CD4-positive, alpha-beta T cell treated with Interleukin-4 for 4 hours (primary cell): ENCODE measurements around the gene ATG2A.

Source experiments
- DNase-seq: peaks from one replicate; pipeline ENCODE4 v3.0.0-alpha.2; 2020

Gene ATG2A

DNA sequence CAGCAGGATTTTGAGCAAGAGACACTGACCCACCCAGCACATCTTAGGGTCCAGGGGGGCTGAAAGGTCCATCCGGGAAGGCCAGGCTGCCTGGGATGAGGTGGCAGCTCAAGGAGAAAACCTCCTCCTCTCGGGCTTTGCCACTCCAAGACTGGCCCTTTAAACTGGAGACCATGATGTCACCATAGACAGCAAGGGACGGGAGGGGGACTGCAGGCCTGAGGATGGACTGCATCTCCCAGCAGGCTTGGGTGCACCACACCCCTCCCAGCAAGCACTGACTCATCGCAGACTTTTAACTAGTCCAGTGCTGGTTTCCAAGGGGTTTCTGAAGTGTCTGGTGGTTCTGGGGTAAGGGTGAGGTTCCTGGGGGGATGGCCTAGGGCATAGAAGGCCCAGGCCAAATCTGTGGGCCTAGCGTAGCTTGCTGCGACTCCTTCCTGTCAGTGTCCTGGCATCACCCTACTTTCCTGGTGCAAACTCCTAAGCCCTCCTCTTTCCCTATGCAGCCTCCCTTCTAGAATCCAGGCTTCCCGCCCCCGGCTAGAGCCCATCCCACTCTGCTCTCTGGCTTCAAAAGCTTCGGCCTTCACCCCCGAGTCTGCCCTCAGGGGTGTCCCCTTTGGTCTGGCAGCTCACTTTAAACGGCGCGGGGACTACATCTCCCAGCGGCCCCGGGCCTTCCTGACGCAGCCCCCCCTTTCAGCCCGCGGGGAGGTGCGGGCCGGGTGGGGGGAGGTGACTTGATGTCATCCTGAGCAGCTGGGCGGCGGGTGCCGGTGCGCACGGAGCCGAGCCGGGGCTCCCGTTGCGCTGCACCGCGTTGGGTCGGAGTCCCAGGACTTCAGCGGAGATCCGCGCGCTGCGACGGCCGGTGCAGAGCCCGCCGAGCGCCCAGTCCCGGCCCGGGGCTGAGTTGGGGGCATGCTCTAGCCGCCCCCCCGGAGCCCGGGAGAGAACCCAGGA lies 7.2 kb upstream of the ATG2A start, which contains the start of gene PPP2R5B:
TSS of gene PPP2R5B (plus strand) at position 746 of the 966 bp plus-strand sequence. CDS start 1,046 bp downstream, outside the sequence.
- DNase-seq = peak; percentile 92

DNA sequence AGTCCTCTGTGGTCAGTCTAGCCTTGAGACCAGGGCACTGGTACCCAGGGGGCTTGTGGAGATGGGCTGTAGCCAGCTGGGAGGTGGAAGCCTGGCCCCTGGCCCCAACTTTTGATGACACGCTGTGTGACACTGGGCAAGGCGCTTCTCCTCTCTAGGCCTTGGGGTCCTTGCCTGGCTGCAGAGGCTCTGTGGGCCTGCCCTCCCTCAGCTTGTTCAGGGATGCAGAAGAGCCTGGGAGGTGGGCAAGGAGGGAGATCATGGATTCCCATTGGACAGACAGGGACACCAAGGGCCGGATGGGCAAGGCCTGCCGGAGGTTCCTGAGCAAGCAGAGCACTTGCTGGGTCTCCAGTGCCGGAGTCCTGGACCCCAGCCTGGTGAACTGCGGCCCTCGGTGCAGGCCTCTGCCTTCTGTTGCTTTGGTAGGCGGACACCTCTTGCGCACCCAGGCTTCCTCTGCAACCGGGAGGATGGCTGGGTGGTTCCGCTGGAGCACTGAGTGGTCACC lies 6.2 kb upstream of the ATG2A start:
- DNase-seq = no peak

DNA sequence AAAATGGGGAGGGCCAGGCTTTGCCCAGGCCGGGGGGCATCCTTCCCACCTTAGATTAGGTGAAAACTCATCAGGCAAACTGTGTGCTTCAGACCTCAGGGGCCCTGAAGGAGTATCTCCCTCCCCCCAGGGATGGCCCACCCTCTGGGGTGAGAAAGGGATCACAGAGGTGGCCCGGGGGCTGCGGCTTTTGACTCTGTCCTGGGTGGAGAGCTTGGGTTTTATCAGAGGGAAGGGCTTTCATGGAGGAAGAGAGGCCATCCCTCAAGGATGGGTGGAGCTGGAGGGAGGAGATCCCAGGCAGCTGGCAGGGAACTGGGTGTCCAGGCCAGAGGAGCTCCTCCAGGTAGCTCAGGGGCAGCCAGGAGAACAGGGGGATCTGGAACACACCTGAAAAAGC lies 4.4 kb upstream of the ATG2A start:
- DNase-seq = no peak

DNA sequence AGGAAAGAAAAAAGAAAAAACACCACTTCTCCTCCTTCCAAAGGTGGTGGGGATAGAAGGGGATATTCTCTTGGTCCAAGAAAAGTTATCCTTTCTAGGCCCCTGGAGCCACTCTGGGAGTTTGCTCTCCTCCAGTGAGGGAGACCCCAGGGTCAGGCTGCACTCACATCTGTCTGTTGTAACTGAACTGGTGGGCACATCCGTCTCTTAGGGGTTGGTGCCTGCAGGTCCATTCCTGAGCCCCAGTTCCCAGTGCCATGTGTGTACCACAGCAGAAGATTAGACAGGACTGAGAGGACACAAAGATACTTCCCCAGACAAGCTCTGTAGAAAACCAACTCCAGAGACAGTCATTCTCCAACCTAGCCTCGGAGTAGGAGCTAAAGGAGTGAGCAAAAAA lies 3.1 kb upstream of the ATG2A start:
- no peak for DNase-seq

DNA sequence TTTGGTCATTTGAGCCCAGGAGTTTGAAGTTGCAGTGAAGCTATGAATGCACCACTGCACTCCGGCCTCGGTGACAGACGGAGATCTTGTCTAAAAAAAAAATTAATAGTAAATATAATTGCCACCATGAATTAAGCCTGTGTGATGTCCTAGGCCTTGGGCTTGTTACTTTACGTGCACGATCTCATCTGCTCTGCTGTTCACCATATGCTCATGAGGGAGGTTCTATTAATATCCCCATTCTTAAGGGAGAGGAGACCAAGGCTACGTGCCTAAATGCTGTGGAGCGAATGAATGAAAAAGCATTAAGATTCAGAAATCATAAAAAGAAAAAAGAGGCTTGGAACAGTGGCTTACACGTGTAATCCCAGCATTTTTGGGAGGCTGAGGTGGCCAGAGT lies 2.6 kb upstream of the ATG2A start:
- no peak for DNase-seq

DNA sequence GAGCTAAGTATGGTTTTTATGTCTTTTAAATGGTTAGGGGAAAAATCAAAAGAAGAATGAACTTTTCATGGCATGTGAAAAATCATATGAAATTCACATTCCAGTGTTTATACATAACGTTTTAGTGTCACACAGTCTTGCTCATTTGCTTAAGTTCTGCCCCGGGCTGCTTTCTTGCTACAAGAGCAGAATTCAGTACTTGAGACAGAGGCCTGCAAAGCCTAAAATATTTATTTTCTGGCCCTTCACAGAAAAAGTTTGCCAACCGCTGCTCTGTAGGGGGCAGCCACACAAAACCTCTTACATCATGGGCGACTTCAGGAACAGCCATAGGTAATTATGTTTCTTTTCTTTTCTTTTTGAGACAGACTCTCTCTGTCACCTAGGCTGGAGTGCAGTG lies 1.0 kb upstream of the ATG2A start:
- DNase-seq = no peak

DNA sequence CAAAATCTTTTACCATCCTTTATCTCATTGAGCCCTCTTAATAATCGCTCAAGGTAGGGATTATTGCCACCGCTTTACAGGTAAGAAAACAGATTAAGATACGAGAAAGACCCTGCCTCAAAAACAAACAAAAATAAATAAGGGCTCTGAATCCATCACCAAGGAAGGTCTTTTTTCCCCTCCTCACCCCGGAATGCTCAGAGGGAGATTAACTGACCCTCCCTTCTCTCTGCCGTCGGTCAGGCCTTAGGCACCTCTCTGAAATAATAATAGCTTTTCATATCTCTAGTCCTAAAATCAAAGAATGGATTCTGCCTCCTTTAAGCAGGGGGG lies 620 bp upstream of the ATG2A start:
- DNase-seq = no peak

DNA sequence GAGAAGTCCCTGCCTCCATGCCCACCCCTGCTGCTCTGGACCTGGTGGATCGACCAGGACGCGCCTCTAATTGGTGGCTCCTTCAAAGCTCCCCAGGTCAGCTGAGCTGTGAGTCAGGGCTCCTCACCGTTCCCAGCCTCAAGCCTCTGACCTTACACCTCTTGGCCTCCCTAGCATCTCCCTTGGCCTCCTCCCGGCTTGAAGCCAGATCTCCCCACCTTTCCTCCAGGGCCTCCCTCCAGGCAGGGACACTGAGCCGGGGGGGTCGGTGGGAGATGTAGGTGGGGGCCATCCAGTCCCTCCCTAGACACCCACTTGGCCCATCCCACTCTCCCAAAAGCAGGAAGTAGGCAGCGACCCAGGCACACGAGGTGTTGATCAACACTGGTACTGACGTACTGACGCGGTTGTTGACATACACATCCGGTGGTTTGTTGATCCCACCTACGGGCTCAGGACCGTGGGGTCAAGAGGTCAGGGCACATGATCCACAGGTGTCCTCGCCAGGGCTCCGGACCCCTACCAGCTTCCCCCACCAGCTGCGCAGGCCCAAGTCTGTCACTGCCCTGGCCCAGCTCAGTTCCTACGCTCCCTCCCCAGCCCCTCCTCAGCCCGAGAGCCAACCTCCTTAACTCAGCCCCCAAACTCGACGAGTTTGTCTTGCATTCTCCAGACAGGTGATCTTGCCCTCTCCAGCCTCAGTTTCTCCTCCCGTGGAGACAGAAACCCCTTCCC lies 802 bp downstream of the ATG2A start:
- peak; percentile 46 for DNase-seq

DNA sequence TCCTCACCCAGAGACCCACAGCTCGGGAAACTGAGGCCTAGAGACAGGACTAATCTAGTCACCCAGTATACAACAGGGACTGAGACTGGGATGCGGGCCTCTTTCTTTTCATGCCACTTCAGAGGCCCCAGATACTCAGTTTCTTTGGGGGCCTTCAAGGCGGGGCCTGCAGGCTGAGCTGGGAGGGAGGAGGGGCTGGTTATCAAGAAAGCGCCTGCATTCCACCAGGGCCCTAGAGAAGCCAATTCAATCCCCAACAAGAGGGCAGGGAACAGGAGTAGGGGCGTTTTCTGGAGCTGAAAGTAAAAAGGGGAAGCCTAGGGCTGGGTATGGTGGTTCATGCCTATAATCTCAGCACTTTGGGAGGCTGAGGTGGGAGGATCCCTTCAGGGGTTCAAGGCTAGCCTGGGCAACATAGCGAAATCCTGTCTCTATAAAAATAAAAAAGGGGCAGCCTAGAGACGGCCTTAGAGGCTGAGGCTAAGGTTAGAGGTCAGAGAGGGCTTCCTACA lies 1.6 kb downstream of the ATG2A start:
- no peak for DNase-seq

DNA sequence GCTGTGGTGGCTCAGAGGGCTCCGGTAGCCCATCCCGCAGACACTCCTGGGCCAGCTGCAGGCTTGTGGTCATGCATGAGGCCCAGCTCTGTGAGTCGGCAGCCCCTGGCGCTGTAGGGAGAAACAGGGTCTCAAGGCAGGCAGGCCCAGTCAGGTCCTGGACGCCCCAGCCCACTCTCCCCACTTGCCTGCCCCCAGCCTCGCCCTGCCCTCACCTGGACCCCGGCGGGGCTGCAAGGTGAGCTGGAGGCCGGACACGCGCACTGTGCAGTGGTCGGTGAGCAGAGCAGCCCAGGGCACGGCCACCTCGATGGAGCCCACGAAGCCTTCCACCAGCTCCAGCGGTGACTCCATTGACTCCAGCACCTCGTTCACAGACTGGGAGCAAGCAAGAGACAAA lies 2.9 kb downstream of the ATG2A start:
- no peak for DNase-seq

DNA sequence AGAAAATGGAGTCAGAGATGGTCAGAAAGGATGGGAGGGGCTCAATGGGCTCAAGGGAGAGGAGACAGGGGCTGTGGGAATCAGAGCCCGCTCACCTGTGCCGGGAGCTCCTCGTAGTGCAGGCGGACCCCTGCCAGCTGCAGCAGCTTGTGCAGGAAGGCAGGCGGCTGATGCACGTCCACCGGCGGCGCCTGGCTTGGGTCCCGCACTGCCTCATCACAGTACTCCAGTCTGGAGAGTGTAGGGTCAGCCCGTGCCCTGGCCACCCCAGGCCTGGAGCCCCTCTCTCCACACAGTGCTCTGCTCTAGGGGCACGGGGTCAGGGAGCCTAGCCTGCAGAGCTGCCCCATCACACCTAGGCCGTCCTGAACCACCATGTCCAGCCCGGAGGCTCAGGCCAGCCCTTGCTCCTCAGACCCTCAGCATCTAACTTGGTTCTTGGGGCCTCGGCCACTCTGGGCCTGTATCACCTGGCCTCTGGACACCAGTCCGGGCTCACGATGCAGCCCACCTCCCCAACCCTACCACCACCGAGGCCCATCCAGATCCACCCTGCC lies 3.8 kb downstream of the ATG2A start:
- no peak for DNase-seq

DNA sequence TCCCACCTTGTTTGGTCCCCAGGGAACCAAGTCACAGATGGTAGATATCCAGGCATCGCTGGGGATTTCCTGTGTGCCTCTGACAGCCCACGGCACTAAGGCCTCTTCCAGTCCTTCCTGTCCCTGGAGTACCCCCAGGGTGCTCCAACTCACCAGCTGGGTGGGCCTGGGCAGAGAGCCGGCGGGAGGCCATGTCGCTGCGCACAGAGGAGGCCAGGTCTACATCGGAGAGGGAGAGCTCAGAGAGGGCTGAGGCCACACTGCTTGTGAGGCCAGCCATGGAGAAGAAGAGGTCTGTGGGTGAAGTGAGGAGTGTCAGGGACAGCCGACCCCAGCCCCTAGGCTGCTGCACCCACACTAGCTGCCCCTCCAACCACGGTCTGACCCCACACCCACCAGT lies 5.3 kb downstream of the ATG2A start:
- DNase-seq = no peak

DNA sequence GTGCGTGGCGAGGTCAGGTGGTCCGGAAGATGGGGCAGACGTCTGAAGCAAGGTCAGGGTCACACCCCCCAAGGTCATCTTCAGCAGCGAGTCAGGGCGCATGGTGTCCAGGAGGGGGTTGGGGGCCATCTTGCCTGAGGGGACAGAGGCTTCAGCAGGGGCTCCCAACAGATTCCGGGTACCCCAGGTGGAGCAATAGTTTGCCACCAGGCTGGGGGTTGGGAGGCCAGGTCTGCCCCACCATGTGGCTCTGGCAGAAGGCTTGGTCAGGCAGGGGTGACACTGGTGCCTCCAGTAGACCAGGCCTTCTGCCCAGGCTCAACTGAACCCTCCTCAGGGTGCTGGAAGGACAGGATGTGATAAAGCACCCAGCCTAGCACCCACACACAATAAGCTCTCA lies 5.9 kb downstream of the ATG2A start:
- no peak for DNase-seq

DNA sequence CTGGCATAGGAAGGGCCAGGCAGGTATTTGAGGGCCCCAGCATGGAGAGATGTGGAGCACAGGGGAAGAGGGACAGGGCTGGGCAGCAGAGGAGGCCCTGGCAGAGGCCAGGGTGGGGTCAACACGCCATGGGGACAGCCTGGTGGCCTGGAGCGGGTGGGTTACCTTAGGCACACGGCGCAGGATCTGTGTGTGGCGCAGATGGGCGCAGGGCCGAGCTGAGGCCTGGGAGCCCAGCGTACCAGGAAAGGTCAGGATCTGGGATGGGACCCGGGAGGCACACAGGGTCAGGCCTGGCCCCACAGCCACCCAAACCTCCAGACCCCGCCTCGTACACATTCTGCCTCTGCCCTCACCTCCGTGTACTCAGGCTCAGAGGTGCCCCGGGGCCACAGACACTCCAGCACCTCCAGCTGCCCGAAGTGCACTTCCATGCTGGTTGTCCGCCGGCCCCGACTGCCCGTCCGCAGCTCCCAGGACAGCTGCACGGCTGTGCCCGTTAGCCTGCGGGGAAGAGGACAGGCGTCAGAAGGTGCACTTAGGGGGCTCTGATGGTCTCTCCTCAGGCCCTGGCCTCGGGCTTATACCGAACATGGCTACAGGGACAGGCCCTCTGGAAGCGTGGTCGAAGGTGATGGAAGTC lies 6.4 kb downstream of the ATG2A start:
- no peak for DNase-seq

DNA sequence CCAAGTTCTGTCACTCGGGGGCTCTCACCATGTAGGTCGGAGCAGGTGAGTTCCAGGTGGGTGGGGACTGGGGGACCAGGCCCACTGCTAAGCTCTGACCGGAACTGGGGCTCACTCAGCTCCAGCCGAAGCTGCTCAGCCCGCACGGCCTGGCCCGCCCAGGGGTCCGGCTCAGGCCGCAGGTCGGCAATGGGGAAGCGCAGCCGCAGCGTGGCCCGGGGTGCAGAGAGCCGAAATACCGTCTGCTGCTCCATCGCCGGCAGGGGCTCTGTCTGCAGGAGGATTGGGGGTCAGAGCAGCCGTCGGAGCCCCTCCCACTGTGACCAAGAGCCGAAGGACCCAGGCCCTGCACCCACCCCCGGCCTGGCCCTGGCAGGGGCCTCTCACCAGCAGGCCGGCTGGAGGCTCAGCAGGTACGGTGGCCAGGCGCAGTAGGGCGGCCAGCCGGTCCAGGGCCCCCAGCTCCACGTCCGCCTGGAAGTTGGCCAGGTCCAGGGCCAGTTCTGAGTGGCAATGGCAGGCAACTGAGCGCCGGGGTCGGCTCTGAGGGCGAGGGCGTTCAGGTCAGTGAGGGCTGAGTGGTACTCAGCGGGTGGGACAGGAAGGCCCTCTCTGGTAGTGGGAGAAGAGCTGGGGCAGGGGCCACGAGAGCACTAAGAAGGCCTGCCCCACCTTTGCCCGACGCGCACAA lies 7.2 kb downstream of the ATG2A start:
- DNase-seq = no peak

DNA sequence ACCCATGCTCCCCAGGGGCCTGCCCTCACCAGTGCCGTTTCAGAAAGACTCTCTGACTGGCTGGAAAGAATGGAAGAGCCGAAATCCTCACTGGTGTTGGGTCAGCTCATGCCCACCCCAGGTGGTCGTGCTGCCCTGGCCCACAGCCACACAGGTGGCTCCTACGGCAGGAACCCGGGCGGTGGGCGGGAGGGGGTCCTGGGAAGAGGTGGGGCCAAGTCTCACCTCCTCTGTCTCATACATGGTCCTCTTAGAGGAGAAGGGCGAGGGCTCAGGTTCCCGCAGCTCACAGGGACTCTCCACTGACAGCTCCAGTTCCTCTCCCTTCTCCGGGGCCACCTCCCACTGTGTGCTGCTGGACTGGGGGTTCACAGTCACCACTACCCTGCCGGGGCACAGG lies 8.2 kb downstream of the ATG2A start:
- DNase-seq = no peak

DNA sequence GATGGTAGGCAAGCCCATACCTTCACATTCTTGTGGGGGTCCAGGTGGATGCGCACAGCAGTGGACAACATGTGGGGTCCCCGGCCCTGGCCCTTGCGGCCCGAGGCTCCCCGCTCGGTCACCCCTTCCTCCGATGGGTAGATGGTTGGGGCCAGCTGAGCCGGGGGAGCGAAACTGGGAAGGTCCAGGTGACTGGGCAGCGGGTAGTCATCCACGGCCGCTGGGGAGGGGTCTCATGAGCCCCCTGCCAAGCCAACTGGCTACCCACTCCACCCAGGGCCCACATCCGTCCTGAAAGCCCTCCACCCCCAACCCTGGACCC lies 10.7 kb downstream of the ATG2A start:
- no peak for DNase-seq

DNA sequence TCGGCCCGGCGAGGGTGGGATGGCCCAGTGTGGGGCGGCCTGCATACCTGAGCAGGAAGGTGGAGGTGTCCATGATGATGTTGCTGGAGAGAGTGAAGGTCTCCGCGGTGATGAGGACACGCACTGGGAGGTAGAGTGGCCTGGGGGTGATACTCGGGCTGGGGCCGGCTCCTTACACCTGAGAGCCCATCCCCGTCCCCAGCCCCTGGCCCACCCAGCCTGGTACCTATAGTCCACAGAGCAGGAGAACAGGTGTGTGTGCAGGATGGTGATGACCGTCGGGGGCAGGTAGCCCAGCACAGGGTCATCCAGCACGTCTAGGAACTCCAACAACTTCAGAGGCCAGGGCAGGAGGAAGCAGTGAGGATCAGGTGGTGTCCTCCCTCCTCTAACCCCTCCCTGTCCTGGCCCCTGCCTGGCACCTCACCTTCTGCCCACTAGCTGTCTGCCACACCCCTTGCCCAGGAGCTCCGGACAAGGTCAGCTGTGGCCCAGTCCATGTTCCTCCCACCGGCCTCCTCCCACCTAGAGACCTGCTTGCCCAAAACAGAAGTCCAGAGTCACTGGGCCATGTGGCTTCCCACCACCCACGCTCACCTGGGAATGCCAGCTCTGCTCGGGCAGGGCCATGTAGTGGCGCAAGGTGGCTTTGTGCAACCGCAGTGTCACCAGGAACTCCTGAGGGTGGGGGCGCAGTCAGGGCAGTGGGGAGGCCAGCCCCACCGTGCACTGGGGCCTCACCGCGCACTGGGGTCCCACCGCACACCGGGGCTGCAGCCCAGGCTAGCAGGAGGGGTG lies 11.3 kb downstream of the ATG2A start:
- no peak for DNase-seq

DNA sequence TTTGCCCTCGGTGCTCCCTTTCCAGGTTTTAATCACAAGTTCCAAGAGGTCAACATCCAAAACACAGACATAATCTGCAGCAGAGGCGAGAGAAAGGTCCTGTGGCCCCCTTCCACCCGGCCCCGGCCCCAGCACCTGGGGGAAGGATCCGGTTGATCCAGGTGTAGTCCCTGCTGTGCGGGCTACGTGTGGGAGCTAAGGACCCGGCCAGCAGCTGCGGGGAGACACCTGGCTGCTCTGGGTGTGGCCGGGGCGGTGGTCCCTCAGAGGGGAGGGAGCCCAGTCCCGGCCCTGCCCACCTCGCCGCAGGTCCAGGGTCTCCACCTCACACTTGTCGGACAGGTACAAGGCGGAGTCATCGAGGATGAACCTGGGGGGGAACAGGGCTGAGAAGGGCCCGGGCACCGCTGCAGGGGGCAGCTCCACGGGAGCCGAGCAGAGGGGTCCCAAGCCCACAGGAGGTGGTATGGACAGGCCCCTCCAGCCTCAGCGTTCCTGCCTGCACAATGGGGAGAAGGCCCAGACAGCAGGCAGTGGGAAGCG lies 13.6 kb downstream of the ATG2A start:
- no peak for DNase-seq

DNA sequence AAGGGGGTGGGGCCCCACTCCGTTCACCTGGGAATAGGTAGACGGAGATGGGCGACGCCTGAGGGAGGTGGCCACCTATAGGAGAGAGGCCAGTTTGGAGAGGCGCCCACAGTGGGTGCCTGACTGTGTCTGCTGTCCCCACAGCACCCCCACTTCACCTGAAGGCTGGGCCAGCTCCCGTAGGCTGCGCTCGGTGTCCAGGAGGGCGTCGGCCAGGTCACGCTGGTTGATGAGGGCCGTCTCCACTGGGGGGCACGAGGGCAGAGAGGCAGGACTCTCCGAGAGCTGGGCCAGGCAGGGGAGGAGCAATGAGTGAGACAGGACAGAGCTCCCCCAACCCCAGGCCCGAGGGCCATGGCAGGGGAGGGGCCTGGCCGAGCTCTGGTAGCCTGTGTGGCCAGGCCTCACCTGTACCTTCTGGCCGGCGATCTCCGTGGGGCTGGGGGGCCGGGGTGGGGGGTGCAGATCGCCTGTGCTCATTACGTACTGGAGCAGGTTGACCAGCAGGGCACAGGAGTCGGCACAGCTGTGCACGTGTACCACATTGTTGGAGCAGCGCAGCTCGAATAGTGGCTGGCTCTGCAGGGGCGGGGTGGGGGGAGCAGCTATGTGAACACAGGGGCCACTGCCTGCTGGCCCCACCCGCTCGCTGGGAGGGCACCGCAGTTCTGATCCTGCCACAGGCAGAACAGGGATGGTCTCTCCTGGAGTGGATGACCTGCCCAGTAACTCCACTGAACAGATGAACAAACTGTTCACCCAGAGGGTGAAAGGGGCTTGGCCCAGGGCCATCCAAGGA lies 14.7 kb downstream of the ATG2A start:
- DNase-seq = no peak
